ENCODE results near the gene MTMR12.

DNA sequence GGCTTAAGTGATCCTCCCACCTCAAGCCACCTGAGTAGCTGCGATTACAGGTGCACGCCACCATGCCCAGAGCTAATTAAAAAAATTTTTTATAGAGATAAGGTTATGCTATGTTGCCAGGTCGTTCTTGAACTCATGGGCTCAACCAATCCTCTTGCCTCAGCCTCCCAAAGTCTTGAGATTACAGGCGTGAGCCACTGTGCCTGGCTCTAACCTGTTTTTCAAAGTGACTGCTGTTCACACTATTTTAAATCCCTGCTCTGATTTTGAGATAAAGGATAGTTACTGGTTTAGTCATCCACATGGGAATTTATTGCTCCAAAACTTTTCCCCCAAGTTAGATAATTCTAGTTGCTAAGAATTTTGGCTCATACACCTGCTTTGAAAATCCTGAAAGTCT lies 48.2 kb upstream of the MTMR12 start:
- no peak for TF ChIP-seq CTCF (optimal IDR thresholded peaks at IDR 0.05 in 1 of 3, IDR thresholded peaks at IDR 0.05 in 1 of 3, conservative IDR thresholded peaks at IDR 0.05 in 1 of 3; ENCODE audit: extremely low read depth in 1 of 3, insufficient read depth in 2 of 3, low read length in 3 of 3)
- no peak for TF ChIP-seq EZH2 (IDR thresholded peaks at IDR 0.05; ENCODE audit: low read length)
